GM11168 (cell line): ENCODE results near the gene PWWP2B.
"Not testable (repeated sequence)": the region's sequence is repeated elsewhere in the genome, so short reads cannot be mapped to it uniquely, and the experiment has no call there.

Source experiments
- in situ Hi-C: fragments of 300-500 bp; cut with MboI; formaldehyde crosslinking; loops from one replicate; pipeline ENCODE4 v1.12.0; 2022; ENCODE audit warnings: low sequenced_read_pairs; ENCODE audit not compliant: unreplicated experiment

The PWWP2B gene

DNA sequence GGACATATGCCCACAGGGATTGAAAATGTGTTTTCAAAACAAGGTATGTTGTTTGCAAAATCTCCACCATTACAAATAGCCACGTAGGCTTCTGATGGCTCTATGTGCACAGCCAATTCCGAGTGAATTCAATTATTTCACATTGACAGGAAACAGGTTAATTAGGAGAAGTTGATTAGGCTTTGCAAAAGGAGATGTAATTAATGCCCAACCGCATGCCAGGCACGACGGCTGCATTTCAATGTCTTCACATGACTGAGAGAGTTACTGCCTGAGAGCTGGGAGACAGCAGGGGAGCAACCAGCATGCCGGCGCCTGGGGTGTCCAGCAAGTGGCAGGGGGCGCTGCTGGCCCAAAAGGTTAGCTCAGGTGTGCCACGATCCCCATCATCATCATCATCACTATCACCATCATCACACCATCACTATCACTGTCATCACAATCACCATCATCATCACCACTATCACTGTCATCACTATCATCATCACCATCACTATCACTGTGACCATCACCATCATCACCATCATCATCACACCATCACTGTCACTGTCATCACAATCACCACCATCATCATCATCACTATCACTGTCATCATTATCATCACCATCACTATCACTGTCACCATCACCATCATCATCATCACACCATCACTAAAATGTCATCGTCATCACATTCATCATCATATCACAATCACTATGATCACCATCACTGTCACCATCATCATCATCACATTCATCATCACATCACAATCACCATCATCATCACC lies 30.2 kb downstream of the PWWP2B start:
- in situ Hi-C loops: no loop called here

DNA sequence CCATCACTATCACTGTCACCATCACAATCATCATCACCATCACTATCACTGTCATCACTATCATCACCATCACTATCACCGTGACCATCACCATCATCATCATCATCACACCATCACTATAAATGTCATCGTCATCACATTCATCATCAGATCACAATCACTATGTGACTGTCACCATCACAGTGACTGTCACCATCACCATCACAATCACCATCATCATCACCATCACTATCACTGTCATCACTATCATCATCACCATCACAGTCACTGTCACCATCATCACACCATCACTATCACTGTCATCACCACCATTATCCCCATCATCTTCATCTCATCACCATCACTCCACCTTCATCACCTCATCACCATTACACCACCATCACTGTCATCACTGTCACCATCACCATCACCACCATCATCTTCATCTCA lies 31.0 kb downstream of the PWWP2B start:
- in situ Hi-C loops: no loop called here

DNA sequence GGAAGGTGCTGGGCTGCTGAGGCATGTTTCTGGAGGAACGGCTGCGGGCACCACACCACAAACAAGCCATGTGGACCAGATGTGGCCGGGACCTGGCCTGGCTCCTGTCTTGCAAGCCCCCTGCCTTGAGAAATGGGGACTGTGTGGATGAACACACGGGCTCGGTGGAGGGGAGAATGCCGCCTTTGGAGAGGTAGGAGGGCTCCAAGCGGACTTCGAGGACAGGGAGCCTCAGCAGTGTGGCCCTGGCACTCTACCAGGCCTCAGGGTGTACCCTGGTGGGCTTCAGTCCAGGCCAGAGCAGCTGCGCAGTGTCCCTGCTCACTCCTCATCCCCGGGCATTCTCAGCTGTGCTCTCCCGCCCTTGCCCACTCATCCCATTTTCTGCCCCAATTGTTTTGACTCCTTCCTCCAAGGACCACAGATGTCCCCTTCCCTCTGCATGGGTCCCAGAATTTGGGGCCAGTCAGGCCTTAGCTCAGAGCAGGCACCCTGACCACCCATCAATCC lies 31.5 kb downstream of the PWWP2B start:
- in situ Hi-C loops: no loop called here

DNA sequence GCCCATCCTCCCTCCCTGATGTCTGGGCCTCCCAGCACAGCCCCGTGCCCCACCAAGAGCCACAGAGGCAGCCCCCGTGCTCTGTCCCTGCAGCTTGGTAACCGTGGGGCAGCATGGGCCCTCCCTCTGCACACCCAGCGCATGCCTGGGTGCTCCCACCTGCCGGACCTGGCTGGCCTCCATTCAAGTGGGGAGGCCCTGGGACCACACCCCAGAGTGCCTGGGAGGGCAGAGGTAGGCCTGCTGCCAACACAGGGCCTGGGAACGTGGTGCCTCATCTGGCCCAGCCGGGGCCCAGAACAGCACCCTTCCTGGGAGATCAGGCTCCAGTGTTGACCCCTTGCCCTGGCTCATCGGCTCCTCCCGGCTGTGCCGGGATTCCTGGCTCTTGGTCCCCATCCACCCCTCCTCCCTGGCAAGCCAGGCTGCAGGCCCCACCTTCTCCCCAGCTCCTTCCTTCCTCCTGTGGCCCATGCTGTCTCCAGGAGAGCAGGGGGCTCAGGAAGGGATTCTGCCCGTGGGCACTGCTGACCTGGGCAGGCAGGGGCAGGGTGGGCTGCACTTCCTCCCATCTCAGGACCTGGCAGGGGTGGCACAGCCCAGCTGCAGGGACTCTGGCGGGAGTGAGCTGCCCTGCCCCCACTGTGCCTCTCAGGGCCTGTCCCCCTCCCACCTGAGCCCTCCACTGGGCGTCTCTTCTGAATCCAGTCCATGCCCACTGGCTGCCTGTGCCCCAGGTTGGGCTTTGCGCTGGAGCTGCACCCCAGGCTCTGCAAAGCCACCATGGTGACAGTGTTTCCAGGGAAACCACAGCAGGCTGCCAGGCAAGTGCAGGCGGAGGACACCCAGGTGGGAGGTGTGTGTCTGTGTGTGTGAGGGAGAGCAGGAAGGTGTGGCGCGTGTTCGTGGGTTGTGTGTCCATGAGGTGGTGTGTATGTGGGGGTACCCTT lies 32.6 kb downstream of the PWWP2B start:
- in situ Hi-C loops: no loop called here

DNA sequence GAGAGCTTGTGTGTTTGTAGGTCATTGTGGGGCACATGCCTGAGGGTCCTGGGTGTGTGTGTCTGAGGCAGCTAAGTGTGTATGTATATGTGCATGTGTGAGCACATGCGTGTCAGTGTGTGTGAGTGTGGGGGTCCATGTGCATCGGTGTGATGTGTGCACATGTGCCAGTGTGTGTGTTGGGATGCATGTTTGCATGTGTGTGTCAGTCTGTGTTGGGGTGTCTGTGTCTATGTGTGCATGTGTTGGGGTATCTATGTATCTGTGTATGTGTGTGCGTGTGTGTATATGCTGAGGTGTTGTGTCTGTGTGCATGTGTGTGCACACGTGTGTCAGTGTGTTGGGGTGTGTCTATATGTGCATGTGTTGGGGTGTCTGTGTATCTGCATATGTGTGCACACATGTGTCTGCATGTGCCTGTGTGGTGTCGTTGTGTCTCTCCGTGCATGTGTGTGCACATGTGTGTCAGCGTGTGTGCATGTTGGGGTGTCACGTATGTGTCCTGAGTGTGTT lies 33.3 kb downstream of the PWWP2B start:
- in situ Hi-C loops: no loop called here

DNA sequence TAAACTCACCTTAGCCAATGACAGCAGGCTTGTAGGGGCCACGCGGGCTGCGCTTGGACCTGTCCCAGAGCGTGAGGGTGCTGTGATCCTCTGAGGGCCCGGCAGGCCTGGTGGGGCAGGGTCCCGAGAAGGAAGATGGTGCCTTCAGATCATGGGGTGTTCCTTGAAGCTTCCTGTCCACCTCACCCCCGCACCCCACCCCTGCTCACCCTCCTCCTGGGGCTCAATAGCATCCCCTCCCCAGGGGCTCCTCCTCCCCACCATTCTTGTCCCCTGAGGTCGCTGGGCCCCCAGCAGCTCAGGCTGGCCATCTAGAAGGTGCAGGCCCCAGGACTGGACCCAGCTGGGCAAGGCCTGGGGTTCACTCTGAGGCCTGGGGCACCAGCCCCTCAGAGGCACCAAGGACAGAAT lies 33.9 kb downstream of the PWWP2B start:
- in situ Hi-C loops: no loop called here

DNA sequence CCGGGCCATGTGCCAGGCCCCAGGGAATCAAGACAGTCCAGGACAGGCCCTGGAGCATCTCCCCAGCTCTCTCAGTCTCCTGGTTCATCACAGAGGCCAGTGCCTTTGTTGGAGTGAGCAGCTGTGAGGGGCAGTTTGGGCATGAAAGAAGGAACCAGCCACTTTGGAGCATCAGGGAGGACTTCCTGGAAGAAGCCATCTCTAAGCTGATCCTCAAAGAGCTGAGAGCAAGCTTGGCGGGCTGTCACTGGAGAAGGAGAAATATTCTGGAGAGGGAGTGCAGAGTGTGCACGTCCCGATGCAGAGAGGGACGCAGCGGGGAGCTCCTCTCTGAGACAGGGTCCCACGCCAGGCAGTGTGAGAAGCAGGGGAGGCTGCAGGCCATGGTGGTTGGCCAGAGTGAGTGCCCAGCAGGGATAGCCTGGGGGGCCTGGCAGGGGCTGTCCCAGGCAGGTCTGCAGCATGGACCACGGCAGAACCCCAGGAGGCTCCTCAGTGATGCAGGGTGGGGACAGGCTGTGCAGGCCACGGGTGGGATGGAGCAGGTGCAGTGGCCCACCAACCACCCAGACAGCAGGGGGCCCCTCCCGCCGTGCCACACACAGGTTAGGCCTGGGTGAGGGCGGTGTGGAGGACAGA lies 34.7 kb downstream of the PWWP2B start:
- in situ Hi-C loops: no loop called here

DNA sequence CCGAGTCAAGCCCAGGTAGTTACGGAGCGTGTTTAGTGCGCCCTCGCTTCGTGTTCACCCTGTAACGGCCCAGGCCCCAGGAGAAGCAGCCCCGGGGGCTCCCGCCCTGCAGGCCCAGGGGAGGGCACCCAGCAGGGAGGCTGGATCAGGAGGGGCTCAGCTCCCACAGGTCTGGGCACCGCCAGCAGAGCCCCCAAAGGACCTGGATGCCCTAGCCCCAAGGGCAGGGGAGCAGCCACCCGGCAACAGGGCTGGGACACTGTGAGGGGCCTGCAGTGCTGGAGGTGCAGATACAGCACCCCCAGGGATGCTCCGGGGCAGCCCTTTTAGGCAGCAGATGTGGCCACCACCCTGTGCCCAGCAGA lies 35.2 kb downstream of the PWWP2B start:
- in situ Hi-C loops: no loop called here

DNA sequence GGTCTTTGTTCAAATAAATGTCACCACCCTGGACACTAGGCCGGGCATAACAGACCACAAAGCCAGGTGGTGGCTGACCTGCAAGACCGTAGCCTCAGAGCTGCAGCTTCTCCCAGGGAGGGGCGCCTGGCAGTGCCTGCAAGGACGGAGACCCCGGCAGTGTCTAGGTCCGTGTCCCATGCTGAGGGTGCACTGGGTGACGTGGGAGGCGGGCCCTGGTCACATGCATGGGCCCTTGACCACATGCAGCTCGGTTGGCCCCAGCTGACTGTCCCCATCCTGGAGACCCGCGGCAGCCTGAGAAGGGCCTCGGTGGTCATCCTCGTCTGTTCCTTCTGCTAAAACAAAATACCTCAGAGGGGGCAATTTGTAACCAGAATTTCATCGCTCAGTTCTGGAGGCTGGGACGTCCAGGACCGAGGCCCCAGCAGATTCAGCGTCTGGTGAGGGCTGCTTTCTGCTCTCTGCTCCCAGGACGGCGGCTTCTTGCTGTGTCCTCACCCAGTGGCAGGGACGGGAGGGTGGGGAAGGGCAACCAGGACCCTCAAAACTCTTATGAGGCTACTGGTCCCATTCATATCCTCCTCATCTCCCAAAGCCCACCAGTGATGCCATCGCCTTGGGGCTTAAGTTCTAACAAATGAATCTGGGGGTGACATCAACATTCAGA lies 36.8 kb downstream of the PWWP2B start:
- in situ Hi-C loops: no loop called here

DNA sequence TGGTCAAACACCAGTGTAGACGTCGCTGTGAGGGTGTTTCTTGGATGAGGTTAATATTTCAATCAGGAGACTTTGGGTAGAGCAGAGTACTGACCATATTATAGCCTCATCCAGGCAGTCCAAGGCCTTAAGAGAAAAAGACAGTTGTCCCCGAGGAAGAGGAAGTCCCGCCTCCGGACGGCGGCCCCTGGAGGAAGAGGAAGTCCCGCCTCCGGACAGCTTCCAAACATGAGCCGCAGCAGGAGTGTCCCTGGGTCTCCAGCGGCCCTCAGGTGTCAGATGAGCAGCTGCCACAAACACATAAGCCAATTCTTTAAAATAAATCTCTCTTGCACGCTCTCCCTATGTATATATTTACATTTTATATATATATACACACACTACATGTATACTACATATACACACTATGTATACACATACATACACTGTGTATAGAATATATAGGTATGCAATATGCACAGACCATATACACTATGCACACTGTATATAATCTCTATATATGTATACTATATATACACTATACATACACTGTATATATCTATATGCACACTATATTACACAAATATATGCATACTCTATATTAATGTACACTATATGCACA lies 37.5 kb downstream of the PWWP2B start:
- in situ Hi-C loops: no loop called here

DNA sequence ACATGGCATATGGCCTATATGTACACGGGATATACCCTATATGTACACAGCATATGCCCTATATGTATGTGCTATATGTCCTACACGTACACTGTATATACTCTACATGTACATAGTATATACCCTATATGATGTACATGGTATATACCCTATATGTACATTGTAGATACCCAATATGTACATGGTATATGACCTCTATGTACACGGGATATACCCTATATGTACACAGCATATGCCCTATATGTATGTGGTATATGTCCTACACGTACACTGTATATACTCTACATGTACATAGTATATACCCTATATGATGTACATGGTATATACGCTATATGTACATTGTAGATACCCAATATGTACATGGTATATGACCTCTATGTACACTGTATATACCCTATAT lies 38.3 kb downstream of the PWWP2B start:
- in situ Hi-C loops: not testable (repeated sequence)

DNA sequence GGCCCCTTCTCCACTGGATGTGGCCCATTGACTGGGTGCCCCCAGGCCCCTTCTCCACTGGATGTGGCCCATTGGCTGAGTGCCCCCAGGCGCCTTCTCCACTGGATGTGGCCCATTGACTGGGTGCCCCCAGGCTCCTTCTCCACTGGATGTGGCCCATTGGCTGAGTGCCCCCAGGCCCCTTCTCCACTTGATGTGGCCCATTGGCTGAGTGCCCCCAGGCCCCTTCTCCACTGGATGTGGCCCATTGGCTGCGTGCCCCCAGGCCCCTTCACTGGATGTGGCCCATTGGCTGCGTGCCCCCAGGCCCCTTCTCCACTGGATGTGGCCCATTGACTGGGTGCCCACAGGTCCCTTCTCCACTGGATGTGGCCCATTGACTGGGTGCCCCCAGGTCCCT lies 39.1 kb downstream of the PWWP2B start:
- in situ Hi-C loops: not testable (repeated sequence)

DNA sequence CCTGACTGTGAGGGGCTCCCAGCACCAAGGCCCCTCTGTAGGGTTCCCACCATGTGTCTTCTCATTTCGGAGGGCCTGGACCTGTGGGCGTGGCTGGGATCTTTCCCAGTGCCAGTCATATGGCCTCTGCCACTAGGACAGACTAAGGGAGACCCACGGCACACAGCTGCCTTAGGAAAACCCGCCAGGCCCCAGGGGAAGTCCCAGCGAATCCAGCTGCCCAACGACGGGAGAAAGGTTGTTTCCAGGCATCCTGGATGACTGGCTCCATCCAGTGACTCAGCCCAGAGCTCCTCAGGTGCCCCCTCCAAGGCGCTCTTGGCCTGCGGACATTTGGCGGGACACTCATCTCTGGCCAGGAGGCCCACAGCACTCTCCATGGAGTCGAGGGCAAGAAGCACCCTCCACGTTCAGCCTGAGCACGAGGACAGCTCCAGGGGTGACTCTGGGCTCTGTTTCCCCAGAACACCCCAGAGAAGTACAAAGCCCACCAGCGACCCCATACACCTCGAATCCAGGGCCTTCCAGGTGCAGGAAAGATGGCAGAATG lies 39.9 kb downstream of the PWWP2B start:
- in situ Hi-C loops: no loop called here

DNA sequence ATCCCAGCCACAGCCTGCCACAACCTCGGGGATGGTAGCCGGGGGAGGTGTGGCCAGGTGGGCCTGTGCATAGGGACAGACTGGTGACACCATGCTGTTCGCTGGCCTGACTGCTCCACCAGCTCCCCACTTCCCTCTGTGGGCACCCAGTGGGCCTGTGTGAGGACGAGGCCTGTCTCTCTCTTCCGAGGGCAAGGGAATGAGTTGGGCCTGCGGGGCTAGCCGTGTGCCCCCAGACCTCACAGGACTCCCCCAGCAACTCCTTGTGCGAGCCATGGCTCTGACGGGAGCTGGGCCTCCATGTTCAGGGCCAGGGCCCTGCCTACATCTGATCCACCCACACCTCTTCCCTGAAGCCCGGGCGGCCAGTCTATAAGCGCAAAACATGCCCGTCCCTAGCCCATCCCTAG lies 40.5 kb downstream of the PWWP2B start:
- in situ Hi-C loops: no loop called here

DNA sequence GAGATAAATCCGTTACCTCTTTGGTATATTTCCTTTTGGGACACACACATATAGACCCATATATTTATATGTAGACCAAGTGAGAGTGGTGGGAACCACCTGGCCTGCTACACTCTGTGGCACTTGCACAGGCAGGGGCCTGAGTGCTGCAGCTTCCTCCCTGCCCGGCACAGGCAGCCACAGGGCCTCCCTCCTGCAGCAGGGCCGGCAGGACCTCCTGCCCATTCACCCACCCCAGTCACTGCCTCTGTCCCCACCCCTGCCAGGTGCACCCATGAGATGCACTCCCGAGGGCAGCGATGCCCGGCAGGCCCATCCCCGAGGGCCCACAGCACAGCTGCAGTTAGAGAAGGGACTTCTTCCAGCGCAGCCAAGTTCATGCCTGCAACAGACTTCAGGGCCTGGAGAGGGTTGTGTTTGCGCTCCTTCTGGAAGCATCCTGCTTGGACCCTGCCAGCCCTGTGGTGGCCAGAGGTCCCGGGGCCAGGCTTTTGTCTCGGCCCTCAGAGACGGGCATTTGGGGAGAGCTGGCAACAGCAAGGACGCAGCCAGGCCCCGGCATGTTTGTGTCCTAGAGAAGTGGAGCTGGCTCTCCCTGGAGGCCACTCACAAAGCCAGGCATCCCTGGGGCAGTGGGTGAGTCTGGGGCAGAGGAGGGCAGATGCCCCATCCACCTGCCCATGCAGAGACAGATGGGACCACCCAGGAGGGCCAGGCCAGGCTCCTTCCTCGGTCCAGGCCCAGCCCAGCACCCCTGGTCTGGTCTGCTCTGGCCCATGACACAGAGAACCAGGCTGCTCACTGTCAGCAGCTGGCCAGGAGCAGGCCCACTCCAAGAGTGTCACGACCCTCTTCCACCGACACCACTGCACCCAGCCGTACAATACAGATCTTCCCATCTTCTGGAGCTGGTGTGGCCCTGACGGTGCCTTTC lies 41.4 kb downstream of the PWWP2B start:
- in situ Hi-C loops: no loop called here

DNA sequence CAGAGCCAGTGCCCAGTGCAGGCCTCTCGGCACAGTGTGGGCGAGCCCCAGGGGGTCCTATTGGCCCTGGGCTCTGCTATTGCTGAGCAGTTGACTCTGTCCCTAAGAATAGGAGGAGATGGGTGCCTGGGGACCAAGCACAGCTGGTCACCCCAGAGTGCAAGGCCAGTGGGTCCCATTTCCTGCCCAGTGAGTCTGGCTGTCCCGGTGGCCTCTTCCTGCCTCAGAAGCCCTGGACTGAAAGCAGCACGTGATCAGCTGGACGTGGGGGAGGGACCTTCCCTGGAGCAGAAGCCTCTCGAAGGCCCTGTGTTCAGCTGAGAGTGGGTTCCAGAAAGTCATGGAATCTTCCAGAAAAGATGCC lies 42.0 kb downstream of the PWWP2B start:
- in situ Hi-C loops: no loop called here

DNA sequence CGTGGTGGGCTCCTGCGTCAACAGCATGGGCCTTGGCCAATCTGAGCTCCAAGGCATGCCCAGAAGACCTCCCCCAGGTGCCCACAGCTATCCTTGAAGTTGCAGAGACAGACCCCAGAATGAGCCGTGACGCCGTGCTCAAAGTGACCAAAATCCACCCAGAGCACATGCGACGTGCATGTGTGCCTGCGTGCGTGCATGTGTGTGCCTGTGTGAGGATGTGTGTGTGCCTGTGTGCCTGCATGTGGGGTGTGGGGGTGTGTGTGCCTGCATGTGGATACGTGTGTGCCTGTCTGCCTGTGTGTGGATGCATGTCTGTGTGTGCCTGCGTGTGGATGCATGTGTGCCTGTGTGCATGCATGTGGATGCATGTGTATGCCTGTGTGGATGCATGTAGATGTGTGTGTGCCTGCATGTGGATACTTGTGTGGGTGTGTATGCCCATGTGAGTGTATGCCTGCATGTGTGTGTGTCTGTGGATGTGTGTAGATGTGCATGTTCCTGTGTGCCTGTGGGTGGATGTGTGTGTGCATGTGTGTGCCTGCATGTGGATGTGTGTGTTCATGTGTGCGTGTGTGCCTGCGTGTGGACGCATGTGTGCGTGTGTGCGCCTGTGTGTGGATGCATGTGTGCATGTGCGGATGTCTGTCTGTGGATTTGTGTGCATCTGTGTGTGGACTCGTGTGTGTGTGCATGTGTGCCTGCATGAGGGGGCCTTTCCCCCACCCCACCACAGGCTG lies 42.6 kb downstream of the PWWP2B start:
- in situ Hi-C loops: loop anchor here (10.0 kb wide), 1 partner anchor 55 kb away; no protein-coding TSS in a partner anchor
